ENCODE results near the gene CCDC7.
"Not testable (repeated sequence)": the region's sequence is repeated elsewhere in the genome, so short reads cannot be mapped to it uniquely, and the experiment has no call there.

The CCDC7 gene

GRCh38 chr10:32454148-32454547, 8.2 kb downstream of the CCDC7 start:
- no peak for DNase-seq (ENCODE audit: low read depth)

GRCh38 chr10:32459051-32459698, 13.2 kb downstream of the CCDC7 start:
- DNase-seq (ENCODE audit: low read depth): no peak

GRCh38 chr10:32461203-32461602, 15.3 kb downstream of the CCDC7 start:
- no peak for DNase-seq (ENCODE audit: low read depth)

GRCh38 chr10:32471232-32471631, 25.3 kb downstream of the CCDC7 start:
- no peak for DNase-seq (ENCODE audit: low read depth)

GRCh38 chr10:32477499-32477898, 31.6 kb downstream of the CCDC7 start:
- no peak for DNase-seq (ENCODE audit: low read depth)

GRCh38 chr10:32481606-32482005, 35.7 kb downstream of the CCDC7 start:
- no peak for DNase-seq (ENCODE audit: low read depth)

- not testable (repeated sequence) for DNase-seq (ENCODE audit: low read depth)
Measured at GRCh38 chr10:32483019-32483502, 37.1 kb downstream of the CCDC7 start.

- DNase-seq (ENCODE audit: low read depth): not testable (repeated sequence)
Measured at GRCh38 chr10:32488038-32488437, 42.1 kb downstream of the CCDC7 start.

GRCh38 chr10:32489158-32489557, 43.2 kb downstream of the CCDC7 start:
- no peak for DNase-seq (ENCODE audit: low read depth)

- no peak for DNase-seq (ENCODE audit: low read depth)
Measured at GRCh38 chr10:32489901-32490300, 44.0 kb downstream of the CCDC7 start.

- not testable (repeated sequence) for DNase-seq (ENCODE audit: low read depth)
Measured at GRCh38 chr10:32494562-32494961, 48.6 kb downstream of the CCDC7 start.

- DNase-seq (ENCODE audit: low read depth): not testable (repeated sequence)
Measured at GRCh38 chr10:32500136-32500535, 54.2 kb downstream of the CCDC7 start.

GRCh38 chr10:32501906-32502305, 56.0 kb downstream of the CCDC7 start:
- DNase-seq (ENCODE audit: low read depth): no peak

GRCh38 chr10:32505762-32506420, 60.0 kb downstream of the CCDC7 start:
- not testable (repeated sequence) for DNase-seq (ENCODE audit: low read depth)

GRCh38 chr10:32511599-32511998, 65.7 kb downstream of the CCDC7 start:
- DNase-seq (ENCODE audit: low read depth): no peak

- DNase-seq (ENCODE audit: low read depth): no peak
Measured at GRCh38 chr10:32516567-32517495, 70.9 kb downstream of the CCDC7 start.

GRCh38 chr10:32530231-32530630, 84.3 kb downstream of the CCDC7 start:
- no peak for DNase-seq (ENCODE audit: low read depth)

- DNase-seq (ENCODE audit: low read depth): no peak
Measured at GRCh38 chr10:32538256-32538655, 92.3 kb downstream of the CCDC7 start.

- no peak for DNase-seq (ENCODE audit: low read depth)
Measured at GRCh38 chr10:32540691-32541470, 94.9 kb downstream of the CCDC7 start.

GRCh38 chr10:32548208-32548607, 102.3 kb downstream of the CCDC7 start:
- no peak for DNase-seq (ENCODE audit: low read depth)

GRCh38 chr10:32556783-32557395, 110.9 kb downstream of the CCDC7 start:
- DNase-seq (ENCODE audit: low read depth): no peak
